Fibroblast of peridontal ligament (primary cell): ENCODE measurements around the gene RAD51AP1.
A peak's percentile ranks its signal among the peaks of the same experiment; 100 is the strongest.

Experiments
- DNase-seq: peaks from one replicate; pipeline ENCODE4 v3.0.0-alpha.2; 2010; ENCODE audit errors: extremely low read depth

Gene RAD51AP1

GRCh38 chr12:4552191-4552590 lies 13.5 kb downstream of the RAD51AP1 start:
- DNase-seq, result no peak

- no peak for DNase-seq
These were observed 15.3 kb downstream of the RAD51AP1 start for GRCh38 chr12:4553943-4554342.

GRCh38 chr12:4555804-4556203 lies 17.1 kb downstream of the RAD51AP1 start:
- DNase-seq, result peak; percentile 33

- no peak for DNase-seq
These were observed 18.2 kb downstream of the RAD51AP1 start for GRCh38 chr12:4556735-4557530.

GRCh38 chr12:4557586-4557985 lies 18.9 kb downstream of the RAD51AP1 start:
- no peak for DNase-seq

GRCh38 chr12:4558171-4558570 lies 19.5 kb downstream of the RAD51AP1 start:
- DNase-seq, result no peak

- DNase-seq, result peak; percentile 67
These were observed 23.5 kb downstream of the RAD51AP1 start, which contains the start of gene DYRK4 for GRCh38 chr12:4562034-4562657. Gene DYRK4, plus strand, starts transcription at chr12:4562208. Its CDS starts 38 bp downstream, at chr12:4562246.

- DNase-seq, result peak; percentile 2
These were observed 24.6 kb downstream of the RAD51AP1 start for GRCh38 chr12:4563336-4563735.

- DNase-seq, result peak; percentile 3
These were observed 26.1 kb downstream of the RAD51AP1 start for GRCh38 chr12:4564818-4565217.

- no peak for DNase-seq
These were observed 27.8 kb downstream of the RAD51AP1 start for GRCh38 chr12:4566474-4566873.

- DNase-seq, result no peak
These were observed 28.6 kb downstream of the RAD51AP1 start for GRCh38 chr12:4567073-4567881.

GRCh38 chr12:4569261-4569660 lies 30.6 kb downstream of the RAD51AP1 start:
- DNase-seq, result no peak

- DNase-seq, result no peak
These were observed 34.0 kb downstream of the RAD51AP1 start for GRCh38 chr12:4572680-4573079.

GRCh38 chr12:4579305-4580102 lies 40.8 kb downstream of the RAD51AP1 start:
- peak; percentile 30 for DNase-seq

GRCh38 chr12:4580281-4580688 lies 41.6 kb downstream of the RAD51AP1 start:
- DNase-seq, result no peak

- no peak for DNase-seq
These were observed 45.6 kb downstream of the RAD51AP1 start for GRCh38 chr12:4584281-4584680.

GRCh38 chr12:4584896-4585295 lies 46.2 kb downstream of the RAD51AP1 start:
- no peak for DNase-seq

- DNase-seq, result no peak
These were observed 47.8 kb downstream of the RAD51AP1 start for GRCh38 chr12:4586500-4586899.

GRCh38 chr12:4587108-4587507 lies 48.4 kb downstream of the RAD51AP1 start:
- no peak for DNase-seq

- DNase-seq, result no peak
These were observed 50.2 kb downstream of the RAD51AP1 start for GRCh38 chr12:4588916-4589315.

- DNase-seq, result peak; percentile 61
These were observed 51.3 kb downstream of the RAD51AP1 start for GRCh38 chr12:4589941-4590340.
